ENCODE results near the gene STYXL1.

The STYXL1 gene

DNA sequence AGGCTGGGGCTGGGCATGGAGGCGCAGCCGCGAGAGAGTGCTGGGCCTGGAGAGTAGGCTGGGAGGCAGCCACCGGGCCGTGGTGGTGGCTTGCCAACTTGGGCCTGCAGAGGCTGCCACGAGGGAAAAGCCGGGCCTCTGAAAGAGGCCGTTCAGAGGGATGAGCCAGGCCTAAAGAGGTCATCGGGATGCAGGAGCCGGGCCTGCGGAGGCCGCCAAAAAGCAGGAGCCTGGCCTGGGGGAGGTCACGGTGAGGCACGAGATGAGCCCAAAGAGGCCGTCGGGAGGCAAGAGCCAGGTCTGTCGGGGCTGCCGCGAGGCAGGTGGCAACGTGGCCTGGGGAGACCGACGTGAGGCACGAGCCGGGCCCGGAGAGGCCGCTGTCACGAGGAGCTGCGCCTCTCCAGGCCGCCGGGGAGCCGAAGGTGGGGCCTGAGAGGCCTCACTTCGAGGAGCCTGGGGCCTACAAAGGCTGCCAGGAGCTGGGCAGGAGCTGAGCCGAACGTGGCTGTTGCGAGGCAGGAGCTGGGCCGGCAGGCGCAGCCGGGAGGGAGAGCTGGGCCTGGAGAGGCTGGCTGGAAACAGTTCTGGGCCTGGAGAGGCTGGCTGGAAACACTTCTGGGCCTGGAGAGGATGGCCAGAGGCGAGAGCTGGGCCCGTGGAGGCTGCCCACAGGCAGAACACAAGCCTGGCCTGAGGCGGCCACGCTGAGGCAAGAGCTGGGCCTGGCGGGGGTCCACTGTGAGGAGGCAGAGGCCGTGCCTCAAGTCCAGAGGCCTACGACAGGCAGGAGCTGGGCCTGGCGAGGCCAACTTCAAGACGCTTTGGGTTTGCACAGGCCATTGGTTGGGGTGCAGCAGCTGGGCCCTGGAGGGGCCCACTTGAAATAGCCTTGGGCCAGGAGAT lies 24.7 kb upstream of the STYXL1 start:
- Histone ChIP-seq H3K4me2 (ENCODE audit: low read depth, low read length, poor library complexity, severe bottlenecking) (no peak overlapping the region), H3K9ac (ENCODE audit: low read depth, low read length, poor library complexity, severe bottlenecking) (no peak overlapping the region)
- TF ChIP-seq, protein P1, sequence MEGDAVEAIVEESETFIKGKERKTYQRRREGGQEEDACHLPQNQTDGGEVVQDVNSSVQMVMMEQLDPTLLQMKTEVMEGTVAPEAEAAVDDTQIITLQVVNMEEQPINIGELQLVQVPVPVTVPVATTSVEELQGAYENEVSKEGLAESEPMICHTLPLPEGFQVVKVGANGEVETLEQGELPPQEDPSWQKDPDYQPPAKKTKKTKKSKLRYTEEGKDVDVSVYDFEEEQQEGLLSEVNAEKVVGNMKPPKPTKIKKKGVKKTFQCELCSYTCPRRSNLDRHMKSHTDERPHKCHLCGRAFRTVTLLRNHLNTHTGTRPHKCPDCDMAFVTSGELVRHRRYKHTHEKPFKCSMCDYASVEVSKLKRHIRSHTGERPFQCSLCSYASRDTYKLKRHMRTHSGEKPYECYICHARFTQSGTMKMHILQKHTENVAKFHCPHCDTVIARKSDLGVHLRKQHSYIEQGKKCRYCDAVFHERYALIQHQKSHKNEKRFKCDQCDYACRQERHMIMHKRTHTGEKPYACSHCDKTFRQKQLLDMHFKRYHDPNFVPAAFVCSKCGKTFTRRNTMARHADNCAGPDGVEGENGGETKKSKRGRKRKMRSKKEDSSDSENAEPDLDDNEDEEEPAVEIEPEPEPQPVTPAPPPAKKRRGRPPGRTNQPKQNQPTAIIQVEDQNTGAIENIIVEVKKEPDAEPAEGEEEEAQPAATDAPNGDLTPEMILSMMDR (conservative IDR thresholded peaks at IDR 0.05; ENCODE audit: low read length) = no peak
- TF ChIP-seq EZH2phosphoT487 (IDR thresholded peaks at IDR 0.05; ENCODE audit: borderline replicate concordance) = no peak

DNA sequence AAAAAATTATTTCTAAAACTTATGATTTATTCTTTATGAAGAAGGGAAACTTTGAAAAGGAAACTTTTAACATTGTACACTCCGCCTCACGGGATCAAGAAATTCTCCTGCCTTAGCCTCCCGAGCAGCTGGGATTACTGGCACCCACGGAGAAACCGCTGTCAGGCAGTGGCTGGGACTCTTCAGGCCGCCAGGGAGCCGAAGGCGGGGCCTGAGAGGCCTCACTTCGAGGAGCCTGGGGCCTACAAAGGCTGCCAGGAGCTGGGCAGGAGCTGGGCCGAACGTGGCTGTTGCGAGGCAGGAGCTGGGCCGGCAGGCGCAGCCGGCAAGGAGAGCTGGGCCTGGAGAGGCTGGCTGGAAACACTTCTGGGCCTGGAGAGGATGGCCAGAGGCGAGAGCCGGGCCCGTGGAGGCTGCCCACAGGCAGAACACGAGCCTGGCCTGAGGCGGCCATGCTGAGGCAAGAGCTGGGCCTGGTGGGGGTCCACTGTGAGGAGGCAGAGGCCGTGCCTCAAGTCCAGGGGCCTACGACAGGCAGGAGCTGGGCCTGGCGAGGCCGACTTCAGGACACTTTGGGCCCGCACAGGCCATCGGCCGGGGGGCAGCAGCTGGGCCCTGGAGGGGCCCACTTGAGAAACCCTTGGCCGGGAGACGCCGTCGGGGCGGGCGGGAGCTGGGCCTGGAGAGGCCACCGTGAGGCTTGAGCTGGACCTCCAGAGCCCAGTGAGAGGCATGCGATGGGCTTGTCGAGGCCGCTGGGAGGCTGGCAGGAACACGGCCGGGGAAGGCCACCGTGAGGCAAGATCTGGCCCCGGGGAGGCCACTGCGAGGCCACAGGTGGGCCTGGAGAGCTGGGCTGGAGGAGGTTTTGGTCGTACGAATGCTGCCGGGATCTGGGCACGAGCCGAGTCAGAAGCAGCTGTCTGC lies 23.8 kb upstream of the STYXL1 start:
- Histone ChIP-seq H4K20me1 (ENCODE audit: insufficient read depth, low read length, poor library complexity, severe bottlenecking) (no peaks in the 10 kb centered on the region), H3F3A (ENCODE audit: low read depth) (no peaks in the 10 kb centered on the region), H3K27me3 (ENCODE audit: insufficient read depth, low read length, poor library complexity, severe bottlenecking) (no peaks in the 10 kb centered on the region), H3K9me3 (ENCODE audit: insufficient read depth, low read depth, low read length) (no peaks in the 10 kb centered on the region), H3K36me3 (ENCODE audit: insufficient read depth, low read length) (peaks cover 11% of the 10 kb centered on the region; the same call in 1 of the 2 replicates), H3K4me3 (ENCODE audit: low read length, poor library complexity, severe bottlenecking) (no peak overlapping the region), H3K4me1 (ENCODE audit: insufficient read depth, low read length, poor library complexity, severe bottlenecking) (no peaks in the 10 kb centered on the region), H3K9me2 (replicated peaks; ENCODE audit: low read depth, low read length) (no peaks in the 10 kb centered on the region), H2AFZ (ENCODE audit: low read length) (no peak overlapping the region), H3K4me2 (ENCODE audit: low read depth, low read length, poor library complexity, severe bottlenecking) (no peak overlapping the region), H3K79me2 (ENCODE audit: insufficient read depth, low read length) (no peaks in the 10 kb centered on the region), H3K9ac (ENCODE audit: low read depth, low read length, poor library complexity, severe bottlenecking) (no peak overlapping the region)
- no peak for TF ChIP-seq EZH2phosphoT487 (IDR thresholded peaks at IDR 0.05; ENCODE audit: borderline replicate concordance)
- TF ChIP-seq, protein P1 (conservative IDR thresholded peaks at IDR 0.05; ENCODE audit: low read length) = no peak

More for the DNA sequence above, 24.7 kb upstream of the STYXL1 start:
- Histone ChIP-seq H3K9me3 (ENCODE audit: insufficient read depth, low read depth, low read length) (no peaks in the 10 kb centered on the region), H3F3A (ENCODE audit: low read depth) (no peaks in the 10 kb centered on the region), H2AFZ (ENCODE audit: low read length) (no peak overlapping the region), H4K20me1 (ENCODE audit: insufficient read depth, low read length, poor library complexity, severe bottlenecking) (no peaks in the 10 kb centered on the region), H3K27me3 (ENCODE audit: insufficient read depth, low read length, poor library complexity, severe bottlenecking) (no peaks in the 10 kb centered on the region), H3K36me3 (ENCODE audit: insufficient read depth, low read length) (peaks cover 4% of the 10 kb centered on the region; the same call in 1 of the 2 replicates), H3K4me1 (ENCODE audit: insufficient read depth, low read length, poor library complexity, severe bottlenecking) (no peaks in the 10 kb centered on the region), H3K79me2 (ENCODE audit: insufficient read depth, low read length) (no peaks in the 10 kb centered on the region), H3K9me2 (replicated peaks; ENCODE audit: low read depth, low read length) (no peaks in the 10 kb centered on the region), H3K4me3 (ENCODE audit: low read length, poor library complexity, severe bottlenecking) (no peak overlapping the region)

DNA sequence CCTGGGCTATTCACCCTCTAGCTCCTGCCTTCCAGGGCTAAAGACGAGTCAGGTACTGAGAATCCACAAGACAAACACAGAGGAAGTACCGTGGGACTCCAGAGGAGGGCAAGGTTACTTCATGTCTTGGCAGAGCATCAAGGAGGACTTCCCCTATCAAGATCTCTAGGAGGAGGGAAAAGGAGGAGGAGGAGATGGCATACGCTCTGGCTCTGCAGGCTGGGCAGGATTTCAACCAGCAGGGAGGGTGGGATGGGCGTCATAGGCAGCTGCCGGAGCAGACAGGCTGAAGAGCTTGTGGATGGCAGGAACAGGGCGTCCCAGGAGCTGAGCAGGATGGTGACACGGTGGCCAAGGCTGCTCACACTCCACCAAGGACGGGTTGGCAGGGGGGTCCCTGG lies 21.4 kb upstream of the STYXL1 start:
- H3K9me2 ChIP-seq (replicated peaks; ENCODE audit: low read depth, low read length) = no peaks in the 10 kb centered on the region
- no peak overlapping the region for H3K9ac ChIP-seq (ENCODE audit: low read depth, low read length, poor library complexity, severe bottlenecking)
- H2AFZ ChIP-seq (ENCODE audit: low read length) = no peak overlapping the region
- H3K9me3 ChIP-seq (ENCODE audit: insufficient read depth, low read depth, low read length) = no peaks in the 10 kb centered on the region
- TF ChIP-seq, protein P1 (conservative IDR thresholded peaks at IDR 0.05; ENCODE audit: low read length) = 0 out of 2 replicates have a peak, but pooled peaks have one; percentile 19
- no peak for TF ChIP-seq EZH2phosphoT487 (IDR thresholded peaks at IDR 0.05; ENCODE audit: borderline replicate concordance)
- H3K4me1 ChIP-seq (ENCODE audit: insufficient read depth, low read length, poor library complexity, severe bottlenecking) = no peaks in the 10 kb centered on the region
- H3K79me2 ChIP-seq (ENCODE audit: insufficient read depth, low read length) = no peaks in the 10 kb centered on the region
- no peak overlapping the region for H3K4me3 ChIP-seq (ENCODE audit: low read length, poor library complexity, severe bottlenecking)
- H3F3A ChIP-seq (ENCODE audit: low read depth) = no peaks in the 10 kb centered on the region
- H4K20me1 ChIP-seq (ENCODE audit: insufficient read depth, low read length, poor library complexity, severe bottlenecking) = no peaks in the 10 kb centered on the region
- H3K36me3 ChIP-seq (ENCODE audit: insufficient read depth, low read length) = peaks cover 34% of the 10 kb centered on the region; the same call in 1 of the 2 replicates
- no peak overlapping the region for H3K4me2 ChIP-seq (ENCODE audit: low read depth, low read length, poor library complexity, severe bottlenecking)
- H3K27me3 ChIP-seq (ENCODE audit: insufficient read depth, low read length, poor library complexity, severe bottlenecking) = no peaks in the 10 kb centered on the region

Data from Loucy (cell line).